OCI-LY7 (cell line): ENCODE measurements around the gene AMPD3.

Experiments
- EZH2phosphoT487 ChIP-seq: fragments of 200-600 bp; sonication (generic); IDR thresholded peaks from 2 replicates; pipeline ENCODE4 v1.6.1; 2018; ENCODE audit warnings: low read depth, borderline replicate concordance, mild to moderate bottlenecking, mixed run types, antibody characterized with exemption, low read length, moderate library complexity, mixed read lengths
- TF ChIP-seq, protein P1 (sequence below): fragments of 200-600 bp; sonication (generic); conservative IDR thresholded peaks from 2 replicates; pipeline ENCODE4 v1.5.1; 2014; ENCODE audit warnings: mild to moderate bottlenecking, antibody characterized with exemption, low read length, moderate library complexity, mixed read lengths

GRCh38 chr11:10488934-10489691 is 34.0 kb downstream of the AMPD3 start:
- TF ChIP-seq, protein P1, sequence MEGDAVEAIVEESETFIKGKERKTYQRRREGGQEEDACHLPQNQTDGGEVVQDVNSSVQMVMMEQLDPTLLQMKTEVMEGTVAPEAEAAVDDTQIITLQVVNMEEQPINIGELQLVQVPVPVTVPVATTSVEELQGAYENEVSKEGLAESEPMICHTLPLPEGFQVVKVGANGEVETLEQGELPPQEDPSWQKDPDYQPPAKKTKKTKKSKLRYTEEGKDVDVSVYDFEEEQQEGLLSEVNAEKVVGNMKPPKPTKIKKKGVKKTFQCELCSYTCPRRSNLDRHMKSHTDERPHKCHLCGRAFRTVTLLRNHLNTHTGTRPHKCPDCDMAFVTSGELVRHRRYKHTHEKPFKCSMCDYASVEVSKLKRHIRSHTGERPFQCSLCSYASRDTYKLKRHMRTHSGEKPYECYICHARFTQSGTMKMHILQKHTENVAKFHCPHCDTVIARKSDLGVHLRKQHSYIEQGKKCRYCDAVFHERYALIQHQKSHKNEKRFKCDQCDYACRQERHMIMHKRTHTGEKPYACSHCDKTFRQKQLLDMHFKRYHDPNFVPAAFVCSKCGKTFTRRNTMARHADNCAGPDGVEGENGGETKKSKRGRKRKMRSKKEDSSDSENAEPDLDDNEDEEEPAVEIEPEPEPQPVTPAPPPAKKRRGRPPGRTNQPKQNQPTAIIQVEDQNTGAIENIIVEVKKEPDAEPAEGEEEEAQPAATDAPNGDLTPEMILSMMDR: no peak
- TF ChIP-seq EZH2phosphoT487: no peak
